Fibroblast of pulmonary artery (primary cell): ENCODE results near the gene DNAH1.

Experiments
- DNase-seq: peaks from one replicate; pipeline ENCODE4 v3.0.0-alpha.2; 2010; ENCODE audit warnings: low read depth
- H3K4me3 ChIP-seq: replicated peaks from 2 replicates; pipeline ENCODE4 v1.5.1; 2011; ENCODE audit warnings: low read depth, mild to moderate bottlenecking, control low read depth, low read length, moderate library complexity
- CTCF ChIP-seq: IDR thresholded peaks from 2 replicates; pipeline ENCODE4 v1.5.1; 2011; ENCODE audit warnings: mild to moderate bottlenecking, control low read depth, low read length, inconsistent platforms; ENCODE audit errors: missing control alignments

The DNAH1 gene

GRCh38 chr3:52303811-52304210, 12.3 kb upstream of the DNAH1 start:
- no peak overlapping the region for H3K4me3 ChIP-seq
- no peak for DNase-seq
- no peak for TF ChIP-seq CTCF

DNA sequence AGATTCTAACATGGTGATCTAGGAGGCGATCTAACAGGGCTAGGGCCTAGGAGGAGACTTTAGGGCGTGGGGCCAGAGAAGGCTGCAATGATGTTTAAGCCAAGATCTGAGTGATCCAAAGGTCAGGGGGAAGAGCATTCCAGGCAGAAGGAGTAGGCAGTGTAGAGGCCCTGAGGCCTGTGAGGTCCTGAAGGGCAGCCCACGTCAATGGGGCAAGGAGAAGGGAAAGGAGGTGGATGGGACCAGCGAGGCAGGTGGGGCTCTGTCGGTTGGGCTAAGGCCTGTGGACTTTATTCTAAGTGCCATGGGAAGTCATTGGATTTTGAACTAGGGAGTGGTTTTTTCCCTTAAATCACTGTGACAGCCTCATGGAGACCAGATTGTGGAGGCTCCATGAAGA, 10.2 kb upstream of the DNAH1 start:
- no peak overlapping the region for H3K4me3 ChIP-seq
- no peak for TF ChIP-seq CTCF
- no peak for DNase-seq

GRCh38 chr3:52306978-52307377, 9.1 kb upstream of the DNAH1 start:
- TF ChIP-seq CTCF = no peak
- no peak overlapping the region for H3K4me3 ChIP-seq
- no peak for DNase-seq

GRCh38 chr3:52308308-52308707, 7.8 kb upstream of the DNAH1 start:
- TF ChIP-seq CTCF = no peak
- H3K4me3 ChIP-seq = no peak overlapping the region
- no peak for DNase-seq

GRCh38 chr3:52310861-52311575, 5.1 kb upstream of the DNAH1 start:
- no peak overlapping the region for H3K4me3 ChIP-seq
- DNase-seq = no peak
- TF ChIP-seq CTCF = no peak

- H3K4me3 ChIP-seq = no peak overlapping the region
- DNase-seq = no peak
- no peak for TF ChIP-seq CTCF
Measured at GRCh38 chr3:52311576-52312119, 4.5 kb upstream of the DNAH1 start.
